ENCODE measurements around the gene CSTF1.

Gene CSTF1

DNA sequence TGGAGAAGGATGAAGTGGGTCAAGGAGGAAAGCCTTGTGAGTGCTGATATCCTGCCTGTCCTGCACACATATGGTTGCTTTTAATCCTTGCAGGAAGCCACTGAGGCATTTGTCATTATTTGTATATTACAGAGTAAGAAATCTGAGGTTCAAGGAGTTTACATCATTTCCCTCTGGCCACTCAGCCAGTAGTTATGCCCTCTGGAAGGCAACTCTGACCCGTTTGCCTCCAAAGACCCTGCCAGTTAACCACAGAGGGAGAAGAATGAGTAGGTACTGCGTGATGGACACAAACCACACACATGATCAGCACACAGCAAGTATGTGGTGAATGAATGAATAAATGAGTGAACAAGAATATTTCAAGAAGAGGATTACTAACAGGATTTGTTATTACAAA lies 41.6 kb upstream of the CSTF1 start:
- H3K4me1 ChIP-seq (ENCODE audit: insufficient read depth, low read length, poor library complexity, severe bottlenecking): no peaks in the 10 kb centered on the region
- H3K9me3 ChIP-seq (ENCODE audit: insufficient read depth, low read depth, low read length): no peaks in the 10 kb centered on the region
- no peak overlapping the region for H2AFZ ChIP-seq (ENCODE audit: low read length)
- no peak overlapping the region for H3K4me2 ChIP-seq (ENCODE audit: low read depth, low read length, poor library complexity, severe bottlenecking)
- H3K36me3 ChIP-seq (ENCODE audit: insufficient read depth, low read length): no peaks in the 10 kb centered on the region
- H3K4me3 ChIP-seq (ENCODE audit: low read length, poor library complexity, severe bottlenecking): no peak overlapping the region
- TF ChIP-seq EZH2phosphoT487 (IDR thresholded peaks at IDR 0.05; ENCODE audit: borderline replicate concordance) (no peak), CTCF (conservative IDR thresholded peaks at IDR 0.05; ENCODE audit: low read length) (no peak)
- H3K27me3 ChIP-seq (ENCODE audit: insufficient read depth, low read length, poor library complexity, severe bottlenecking): no peaks in the 10 kb centered on the region
- H4K20me1 ChIP-seq (ENCODE audit: insufficient read depth, low read length, poor library complexity, severe bottlenecking): no peaks in the 10 kb centered on the region
- no peaks in the 10 kb centered on the region for H3F3A ChIP-seq (ENCODE audit: low read depth)
- no peak overlapping the region for H3K9ac ChIP-seq (ENCODE audit: low read depth, low read length, poor library complexity, severe bottlenecking)
- H3K79me2 ChIP-seq (ENCODE audit: insufficient read depth, low read length): no peaks in the 10 kb centered on the region
- H3K9me2 ChIP-seq (replicated peaks; ENCODE audit: low read depth, low read length): no peaks in the 10 kb centered on the region

DNA sequence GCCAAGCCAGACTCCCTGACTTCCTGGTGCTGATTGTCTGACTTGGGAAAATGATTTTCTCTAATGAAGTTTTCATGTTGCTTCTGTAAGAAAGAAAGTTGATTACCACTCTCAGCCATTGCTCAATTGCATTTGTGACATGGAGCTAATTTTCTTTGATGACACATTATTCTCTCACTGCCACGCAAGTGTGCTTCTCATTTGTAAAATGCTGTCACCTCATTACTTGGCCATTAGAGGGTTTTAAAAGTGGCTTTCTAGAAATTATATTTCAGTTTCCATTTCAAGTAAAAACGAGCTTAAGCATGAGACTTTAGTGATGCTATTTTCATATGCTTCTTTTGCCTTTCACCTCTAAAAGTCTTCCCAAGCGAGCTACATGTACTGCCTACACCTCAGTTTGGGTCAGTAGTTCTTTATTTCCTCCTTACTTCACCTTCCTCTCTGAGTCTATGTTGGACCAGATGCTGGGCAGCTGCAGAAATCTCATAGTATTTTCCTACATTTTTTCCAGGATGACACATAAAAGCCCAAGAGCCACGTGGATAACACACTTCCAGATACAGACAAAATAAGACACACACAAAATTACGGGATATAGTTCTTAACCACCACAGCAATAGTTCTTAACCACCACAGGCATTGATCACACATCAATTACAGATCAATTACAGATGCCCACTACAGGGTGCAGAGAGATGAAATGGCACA lies 39.9 kb upstream of the CSTF1 start:
- TF ChIP-seq EZH2phosphoT487 (IDR thresholded peaks at IDR 0.05; ENCODE audit: borderline replicate concordance) (no peak), CTCF (conservative IDR thresholded peaks at IDR 0.05; ENCODE audit: low read length) (no peak)
- Histone ChIP-seq H3K4me3 (ENCODE audit: low read length, poor library complexity, severe bottlenecking) (no peak overlapping the region), H3K4me2 (ENCODE audit: low read depth, low read length, poor library complexity, severe bottlenecking) (no peak overlapping the region), H2AFZ (ENCODE audit: low read length) (no peak overlapping the region), H3K36me3 (ENCODE audit: insufficient read depth, low read length) (no peaks in the 10 kb centered on the region), H3K9me2 (replicated peaks; ENCODE audit: low read depth, low read length) (no peaks in the 10 kb centered on the region), H3K27me3 (ENCODE audit: insufficient read depth, low read length, poor library complexity, severe bottlenecking) (no peaks in the 10 kb centered on the region), H3K9ac (ENCODE audit: low read depth, low read length, poor library complexity, severe bottlenecking) (no peak overlapping the region), H3K9me3 (ENCODE audit: insufficient read depth, low read depth, low read length) (no peaks in the 10 kb centered on the region), H3K4me1 (ENCODE audit: insufficient read depth, low read length, poor library complexity, severe bottlenecking) (no peaks in the 10 kb centered on the region), H4K20me1 (ENCODE audit: insufficient read depth, low read length, poor library complexity, severe bottlenecking) (no peaks in the 10 kb centered on the region), H3F3A (ENCODE audit: low read depth) (no peaks in the 10 kb centered on the region), H3K79me2 (ENCODE audit: insufficient read depth, low read length) (no peaks in the 10 kb centered on the region)

GRCh38 chr20:56353356-56353755 lies 39.1 kb upstream of the CSTF1 start:
- Histone ChIP-seq H2AFZ (ENCODE audit: low read length) (no peak overlapping the region), H3K4me1 (ENCODE audit: insufficient read depth, low read length, poor library complexity, severe bottlenecking) (no peaks in the 10 kb centered on the region), H3K9ac (ENCODE audit: low read depth, low read length, poor library complexity, severe bottlenecking) (no peak overlapping the region), H3K4me2 (ENCODE audit: low read depth, low read length, poor library complexity, severe bottlenecking) (no peak overlapping the region), H4K20me1 (ENCODE audit: insufficient read depth, low read length, poor library complexity, severe bottlenecking) (no peaks in the 10 kb centered on the region), H3K9me3 (ENCODE audit: insufficient read depth, low read depth, low read length) (no peaks in the 10 kb centered on the region), H3K36me3 (ENCODE audit: insufficient read depth, low read length) (no peaks in the 10 kb centered on the region), H3K9me2 (replicated peaks; ENCODE audit: low read depth, low read length) (no peaks in the 10 kb centered on the region), H3K4me3 (ENCODE audit: low read length, poor library complexity, severe bottlenecking) (no peak overlapping the region), H3F3A (ENCODE audit: low read depth) (no peaks in the 10 kb centered on the region), H3K79me2 (ENCODE audit: insufficient read depth, low read length) (no peaks in the 10 kb centered on the region), H3K27me3 (ENCODE audit: insufficient read depth, low read length, poor library complexity, severe bottlenecking) (no peaks in the 10 kb centered on the region)
- TF ChIP-seq CTCF (conservative IDR thresholded peaks at IDR 0.05; ENCODE audit: low read length) (no peak), EZH2phosphoT487 (IDR thresholded peaks at IDR 0.05; ENCODE audit: borderline replicate concordance) (no peak)
